ENCODE results near the gene ST8SIA5. TPM values are rescaled to one million over a fixed set of nuclear protein-coding genes. Genes with fewer than 3 reads are reported as not detected.

The ST8SIA5 gene
- total RNA-seq, 1 experiment from 2014 or later: 0.54 TPM

- ATAC-seq (no peak), DNase-seq (ENCODE audit: low read depth, low spot score) (no peak)
- Histone ChIP-seq H3K9ac (ENCODE audit: low read length) (no peak overlapping the region), H3K36me3 (ENCODE audit: control insufficient read depth in 1 of 2, insufficient read depth in 2 of 2, low read length in 2 of 2) (no peaks in the 10 kb centered on the region), H3K9me3 (ENCODE audit: control insufficient read depth in 1 of 2, insufficient read depth in 1 of 2, low read depth in 1 of 2, low read length in 2 of 2) (no peaks in the 10 kb centered on the region), H3K79me2 (ENCODE audit: insufficient read depth, low read length) (no peaks in the 10 kb centered on the region), H3K4me1 (ENCODE audit: control insufficient read depth in 1 of 2, insufficient read depth in 2 of 2, low read length in 2 of 2) (no peaks in the 10 kb centered on the region), H3K4me2 (ENCODE audit: low read length) (no peak overlapping the region), H3K4me3 (replicated peaks in 1 of 2; ENCODE audit: low read depth in 1 of 2, low read length in 2 of 2) (no peak overlapping the region), H4K20me1 (ENCODE audit: insufficient read depth) (no peaks in the 10 kb centered on the region), H3K27me3 (ENCODE audit: insufficient read depth, low read length) (peaks cover 65% of the 10 kb centered on the region), H3K27ac (ENCODE audit: low read depth, low read length) (no peak overlapping the region), H2AFZ (ENCODE audit: low read depth, low read length, poor library complexity, severe bottlenecking) (no peak overlapping the region), H3K9me2 (ENCODE audit: insufficient read depth) (no peaks in the 10 kb centered on the region)
- BruUV-seq (replicated peaks): no TSS peak
- CTCF ChIA-PET: interaction anchor here (1.6 to 3.6 kb wide), 3 partner anchors 68 to 451 kb away, joined by 6 to 30 read pairs (median 14); a partner anchor contains a TSS
- RAD21 ChIA-PET (ENCODE audit: low non-redundant PET in 1 of 2, low total read pairs in 2 of 2, uncharacterized antibody in 2 of 2, unreplicated experiment in 2 of 2): interaction anchor here in 1 of 2 experiments (2.2 kb wide), 1 partner anchor 69 kb away, joined by 8 read pairs; no protein-coding TSS in a partner anchor
- POLR2A ChIA-PET: no interaction called here
- intact Hi-C loops (cut with micrococcal nuclease): no loop called here
- TF ChIP-seq TCF7L2 (IDR thresholded peaks at IDR 0.05; ENCODE audit: borderline replicate concordance, extremely low read depth, insufficient read depth, insufficient read length): no peak
- TF ChIP-seq RAD21 (IDR thresholded peaks at IDR 0.05; ENCODE audit: low read depth): no peak
- TF ChIP-seq SIN3A (IDR thresholded peaks at IDR 0.05; ENCODE audit: low read depth): no peak
- TF ChIP-seq CBX3 (IDR thresholded peaks at IDR 0.05; ENCODE audit: low read depth): no peak
- TF ChIP-seq, protein P1, sequence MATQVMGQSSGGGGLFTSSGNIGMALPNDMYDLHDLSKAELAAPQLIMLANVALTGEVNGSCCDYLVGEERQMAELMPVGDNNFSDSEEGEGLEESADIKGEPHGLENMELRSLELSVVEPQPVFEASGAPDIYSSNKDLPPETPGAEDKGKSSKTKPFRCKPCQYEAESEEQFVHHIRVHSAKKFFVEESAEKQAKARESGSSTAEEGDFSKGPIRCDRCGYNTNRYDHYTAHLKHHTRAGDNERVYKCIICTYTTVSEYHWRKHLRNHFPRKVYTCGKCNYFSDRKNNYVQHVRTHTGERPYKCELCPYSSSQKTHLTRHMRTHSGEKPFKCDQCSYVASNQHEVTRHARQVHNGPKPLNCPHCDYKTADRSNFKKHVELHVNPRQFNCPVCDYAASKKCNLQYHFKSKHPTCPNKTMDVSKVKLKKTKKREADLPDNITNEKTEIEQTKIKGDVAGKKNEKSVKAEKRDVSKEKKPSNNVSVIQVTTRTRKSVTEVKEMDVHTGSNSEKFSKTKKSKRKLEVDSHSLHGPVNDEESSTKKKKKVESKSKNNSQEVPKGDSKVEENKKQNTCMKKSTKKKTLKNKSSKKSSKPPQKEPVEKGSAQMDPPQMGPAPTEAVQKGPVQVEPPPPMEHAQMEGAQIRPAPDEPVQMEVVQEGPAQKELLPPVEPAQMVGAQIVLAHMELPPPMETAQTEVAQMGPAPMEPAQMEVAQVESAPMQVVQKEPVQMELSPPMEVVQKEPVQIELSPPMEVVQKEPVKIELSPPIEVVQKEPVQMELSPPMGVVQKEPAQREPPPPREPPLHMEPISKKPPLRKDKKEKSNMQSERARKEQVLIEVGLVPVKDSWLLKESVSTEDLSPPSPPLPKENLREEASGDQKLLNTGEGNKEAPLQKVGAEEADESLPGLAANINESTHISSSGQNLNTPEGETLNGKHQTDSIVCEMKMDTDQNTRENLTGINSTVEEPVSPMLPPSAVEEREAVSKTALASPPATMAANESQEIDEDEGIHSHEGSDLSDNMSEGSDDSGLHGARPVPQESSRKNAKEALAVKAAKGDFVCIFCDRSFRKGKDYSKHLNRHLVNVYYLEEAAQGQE (IDR thresholded peaks at IDR 0.05; ENCODE audit: low read depth): no peak
- TF ChIP-seq SP1 (IDR thresholded peaks at IDR 0.05; ENCODE audit: low read depth): no peak
- no peak for TF ChIP-seq SRF (IDR thresholded peaks at IDR 0.05; ENCODE audit: low read depth)
- TF ChIP-seq ATF3 (IDR thresholded peaks at IDR 0.05): no peak
- no peak for TF ChIP-seq POLR2AphosphoS5 (IDR thresholded peaks at IDR 0.05; ENCODE audit: low read depth, low read length)
- TF ChIP-seq, protein P2, sequence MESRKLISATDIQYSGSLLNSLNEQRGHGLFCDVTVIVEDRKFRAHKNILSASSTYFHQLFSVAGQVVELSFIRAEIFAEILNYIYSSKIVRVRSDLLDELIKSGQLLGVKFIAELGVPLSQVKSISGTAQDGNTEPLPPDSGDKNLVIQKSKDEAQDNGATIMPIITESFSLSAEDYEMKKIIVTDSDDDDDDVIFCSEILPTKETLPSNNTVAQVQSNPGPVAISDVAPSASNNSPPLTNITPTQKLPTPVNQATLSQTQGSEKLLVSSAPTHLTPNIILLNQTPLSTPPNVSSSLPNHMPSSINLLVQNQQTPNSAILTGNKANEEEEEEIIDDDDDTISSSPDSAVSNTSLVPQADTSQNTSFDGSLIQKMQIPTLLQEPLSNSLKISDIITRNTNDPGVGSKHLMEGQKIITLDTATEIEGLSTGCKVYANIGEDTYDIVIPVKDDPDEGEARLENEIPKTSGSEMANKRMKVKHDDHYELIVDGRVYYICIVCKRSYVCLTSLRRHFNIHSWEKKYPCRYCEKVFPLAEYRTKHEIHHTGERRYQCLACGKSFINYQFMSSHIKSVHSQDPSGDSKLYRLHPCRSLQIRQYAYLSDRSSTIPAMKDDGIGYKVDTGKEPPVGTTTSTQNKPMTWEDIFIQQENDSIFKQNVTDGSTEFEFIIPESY (IDR thresholded peaks at IDR 0.05; ENCODE audit: extremely low read depth, insufficient replicate concordance, low read length): no peak
- no peak for TF ChIP-seq POLR2A (IDR thresholded peaks at IDR 0.05; ENCODE audit: borderline replicate concordance, extremely low read depth, insufficient read depth, insufficient read length)
- no peak for TF ChIP-seq JUND (IDR thresholded peaks at IDR 0.05)
- TF ChIP-seq, protein P3, sequence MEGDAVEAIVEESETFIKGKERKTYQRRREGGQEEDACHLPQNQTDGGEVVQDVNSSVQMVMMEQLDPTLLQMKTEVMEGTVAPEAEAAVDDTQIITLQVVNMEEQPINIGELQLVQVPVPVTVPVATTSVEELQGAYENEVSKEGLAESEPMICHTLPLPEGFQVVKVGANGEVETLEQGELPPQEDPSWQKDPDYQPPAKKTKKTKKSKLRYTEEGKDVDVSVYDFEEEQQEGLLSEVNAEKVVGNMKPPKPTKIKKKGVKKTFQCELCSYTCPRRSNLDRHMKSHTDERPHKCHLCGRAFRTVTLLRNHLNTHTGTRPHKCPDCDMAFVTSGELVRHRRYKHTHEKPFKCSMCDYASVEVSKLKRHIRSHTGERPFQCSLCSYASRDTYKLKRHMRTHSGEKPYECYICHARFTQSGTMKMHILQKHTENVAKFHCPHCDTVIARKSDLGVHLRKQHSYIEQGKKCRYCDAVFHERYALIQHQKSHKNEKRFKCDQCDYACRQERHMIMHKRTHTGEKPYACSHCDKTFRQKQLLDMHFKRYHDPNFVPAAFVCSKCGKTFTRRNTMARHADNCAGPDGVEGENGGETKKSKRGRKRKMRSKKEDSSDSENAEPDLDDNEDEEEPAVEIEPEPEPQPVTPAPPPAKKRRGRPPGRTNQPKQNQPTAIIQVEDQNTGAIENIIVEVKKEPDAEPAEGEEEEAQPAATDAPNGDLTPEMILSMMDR (IDR thresholded peaks at IDR 0.05 in 2 of 3, conservative IDR thresholded peaks at IDR 0.05 in 1 of 3; ENCODE audit: borderline replicate concordance in 1 of 3, insufficient read depth in 1 of 3, low read depth in 2 of 3, low read length in 2 of 3): no peak
- TF ChIP-seq, protein P4, sequence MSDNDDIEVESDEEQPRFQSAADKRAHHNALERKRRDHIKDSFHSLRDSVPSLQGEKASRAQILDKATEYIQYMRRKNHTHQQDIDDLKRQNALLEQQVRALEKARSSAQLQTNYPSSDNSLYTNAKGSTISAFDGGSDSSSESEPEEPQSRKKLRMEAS (IDR thresholded peaks at IDR 0.05): no peak
- TF ChIP-seq CEBPB (IDR thresholded peaks at IDR 0.05; ENCODE audit: low read depth): no peak
- no peak for TF ChIP-seq ZFX (IDR thresholded peaks at IDR 0.05)
Observed at GRCh38 chr18:46624127-46624526, 132.7 kb downstream of the ST8SIA5 start.

Data from HCT116 (cell line).